ENCODE measurements around the gene BARD1. TPM values are rescaled to one million over a fixed set of nuclear protein-coding genes. Genes with fewer than 3 reads are reported as not detected.

The BARD1 gene
- total RNA-seq, 2 experiments from 2014 or later: 4.4 to 5.2 TPM

DNA sequence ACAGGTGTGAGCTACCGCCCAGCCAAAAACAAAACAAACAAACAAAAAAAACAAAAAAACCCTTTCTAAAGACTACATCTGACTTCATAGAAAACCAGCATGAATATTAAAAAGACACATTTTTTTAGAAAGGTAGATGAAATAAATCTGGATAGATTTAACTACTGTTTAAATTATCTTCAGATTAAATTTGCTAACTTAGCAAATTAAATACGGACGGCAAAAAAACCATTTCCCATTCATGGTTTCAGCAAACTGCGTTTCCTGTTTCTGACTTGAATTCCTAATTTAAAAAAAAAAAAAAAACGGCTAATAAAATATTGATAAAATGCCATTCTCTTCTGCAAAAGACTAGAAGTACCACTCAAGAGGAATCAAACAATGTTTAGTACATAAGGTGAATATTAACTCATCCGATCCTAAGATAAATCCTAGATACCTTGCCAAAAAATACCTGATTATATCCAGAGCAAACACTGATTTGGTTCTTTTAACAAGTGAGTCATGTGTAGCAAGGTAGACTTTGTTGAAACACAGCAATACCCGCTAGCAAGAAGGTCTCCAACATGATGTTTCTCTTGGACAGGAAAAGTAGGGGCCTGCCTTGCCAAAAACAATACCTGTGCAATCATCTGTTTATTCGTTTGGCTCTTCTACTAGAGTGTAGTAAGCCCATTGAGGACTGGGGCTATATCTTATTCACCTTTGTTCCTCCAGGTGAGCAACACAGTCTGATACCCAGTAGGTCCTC lies 96.2 kb downstream of the BARD1 start:
- ATAC-seq (ENCODE audit: poor library complexity): no peak
- ChIA-PET CTCF (no interaction called here), POLR2A (no interaction called here)
- DNase-seq: no peak
- no peaks in the 10 kb centered on the region for H3K9me3 ChIP-seq (ENCODE audit: control insufficient read depth in 1 of 2, insufficient read depth in 1 of 2, low read length in 2 of 2)
- no peak overlapping the region for H3K4me3 Mint-ChIP-seq
- H3K4me1 Mint-ChIP-seq (ENCODE audit: low read depth): peaks cover 12% of the 10 kb centered on the region
- H3K27me3 Mint-ChIP-seq: no peaks in the 10 kb centered on the region
- no peaks in the 10 kb centered on the region for H3K27me3 ChIP-seq (ENCODE audit: control insufficient read depth in 1 of 2, insufficient read depth in 2 of 2, low read length in 2 of 2)
- H3K36me3 Mint-ChIP-seq (ENCODE audit: low read depth): peaks cover 5% of the 10 kb centered on the region
- peaks cover 5% of the 10 kb centered on the region for H3K4me1 ChIP-seq (ENCODE audit: insufficient read depth, low read length)
- H3K9me3 Mint-ChIP-seq: no peaks in the 10 kb centered on the region
- H3K4me3 ChIP-seq (ENCODE audit: low read length): no peak overlapping the region
- intact Hi-C loops (cut with DNase I, micrococcal nuclease): no loop called here
- H3K36me3 ChIP-seq (ENCODE audit: insufficient read depth, low read length): no peaks in the 10 kb centered on the region
- H3K27ac ChIP-seq (ENCODE audit: low read depth in 1 of 2, low read length in 2 of 2): no peak overlapping the region
- no peak for TF ChIP-seq CTCF (IDR thresholded peaks at IDR 0.05)
- H3K27ac Mint-ChIP-seq: no peak overlapping the region

DNA sequence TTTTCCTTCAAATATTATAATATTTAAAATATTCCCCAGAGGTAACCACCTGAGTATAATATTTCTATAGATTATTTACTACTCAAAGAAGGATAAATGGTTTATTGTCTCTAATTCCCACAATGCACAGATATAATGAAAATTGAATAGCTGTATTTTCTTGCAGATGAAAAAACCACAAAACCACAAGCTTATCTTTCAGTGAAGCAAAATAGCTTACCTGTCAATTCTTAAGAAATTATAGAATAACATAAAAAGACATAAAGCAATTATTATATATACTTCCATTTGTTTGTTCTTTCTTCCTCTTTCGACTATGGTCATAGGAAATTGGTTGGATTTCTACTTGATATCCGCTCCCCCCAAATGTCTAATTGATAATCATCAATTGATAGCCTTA lies 98.8 kb downstream of the BARD1 start:
- Histone ChIP-seq H3K4me1 (ENCODE audit: insufficient read depth, low read length) (no peaks in the 10 kb centered on the region), H3K27ac (ENCODE audit: low read depth in 1 of 2, low read length in 2 of 2) (no peak overlapping the region), H3K9me3 (ENCODE audit: control insufficient read depth in 1 of 2, insufficient read depth in 1 of 2, low read length in 2 of 2) (no peaks in the 10 kb centered on the region), H3K36me3 (ENCODE audit: insufficient read depth, low read length) (no peaks in the 10 kb centered on the region), H3K4me3 (ENCODE audit: low read length) (no peak overlapping the region), H3K27me3 (ENCODE audit: control insufficient read depth in 1 of 2, insufficient read depth in 2 of 2, low read length in 2 of 2) (no peaks in the 10 kb centered on the region)
- ChIA-PET POLR2A (no interaction called here), CTCF (no interaction called here)
- DNase-seq (peak in 1 of 14 experiments; percentile 1), ATAC-seq (ENCODE audit: poor library complexity) (no peak)
- H3K27me3 Mint-ChIP-seq: no peaks in the 10 kb centered on the region
- TF ChIP-seq CTCF (IDR thresholded peaks at IDR 0.05): no peak
- no peaks in the 10 kb centered on the region for H3K9me3 Mint-ChIP-seq
- intact Hi-C loops (cut with DNase I, micrococcal nuclease): no loop called here
- H3K27ac Mint-ChIP-seq: no peak overlapping the region
- no peaks in the 10 kb centered on the region for H3K36me3 Mint-ChIP-seq (ENCODE audit: low read depth)
- peaks cover 12% of the 10 kb centered on the region for H3K4me1 Mint-ChIP-seq (ENCODE audit: low read depth)
- no peak overlapping the region for H3K4me3 Mint-ChIP-seq

DNA sequence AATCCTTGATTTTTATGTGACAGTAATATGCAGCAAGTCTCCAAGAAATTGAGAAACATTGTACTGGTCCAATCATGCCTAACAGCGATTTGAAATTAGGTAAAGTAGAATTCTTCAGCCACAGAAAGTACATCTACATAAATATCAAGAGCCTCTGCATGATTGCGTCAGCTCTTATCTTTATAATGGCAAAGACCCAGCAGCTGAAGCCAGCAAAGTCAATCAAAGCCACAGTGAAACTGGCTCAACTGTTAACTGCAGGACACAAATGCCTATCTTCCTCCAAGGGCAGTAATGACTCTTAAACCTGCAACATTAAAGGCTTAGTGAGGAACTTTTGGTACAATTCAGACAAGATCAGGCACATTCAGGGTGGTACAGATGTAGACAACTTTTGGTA lies 102.5 kb downstream of the BARD1 start:
- H3K27me3 ChIP-seq (ENCODE audit: control insufficient read depth in 1 of 2, insufficient read depth in 2 of 2, low read length in 2 of 2): no peaks in the 10 kb centered on the region
- TF ChIP-seq CTCF (IDR thresholded peaks at IDR 0.05): no peak
- Mint-ChIP-seq H3K4me1 (ENCODE audit: low read depth) (peaks cover 12% of the 10 kb centered on the region), H3K4me3 (no peak overlapping the region), H3K9me3 (no peaks in the 10 kb centered on the region), H3K27ac (no peak overlapping the region), H3K27me3 (no peaks in the 10 kb centered on the region), H3K36me3 (ENCODE audit: low read depth) (no peaks in the 10 kb centered on the region)
- ChIA-PET POLR2A (no interaction called here), CTCF (no interaction called here)
- H3K36me3 ChIP-seq (ENCODE audit: insufficient read depth, low read length): no peaks in the 10 kb centered on the region
- no peak overlapping the region for H3K27ac ChIP-seq (ENCODE audit: low read depth in 1 of 2, low read length in 2 of 2)
- no peaks in the 10 kb centered on the region for H3K9me3 ChIP-seq (ENCODE audit: control insufficient read depth in 1 of 2, insufficient read depth in 1 of 2, low read length in 2 of 2)
- ATAC-seq (ENCODE audit: poor library complexity) (no peak), DNase-seq (no peak)
- no peak overlapping the region for H3K4me3 ChIP-seq (ENCODE audit: low read length)
- no peaks in the 10 kb centered on the region for H3K4me1 ChIP-seq (ENCODE audit: insufficient read depth, low read length)
- intact Hi-C loops (cut with DNase I, micrococcal nuclease): no loop called here

All from CD4-positive, alpha-beta T cell (primary cell).